HepG2 (cell line): ENCODE measurements around the gene IZUMO4. TPM values are rescaled to one million over a fixed set of nuclear protein-coding genes. Genes with fewer than 3 reads are reported as not detected.

Source experiments
- ARNT ChIP-seq: fragments of 450-650 bp; IDR thresholded peaks from 2 replicates; pipeline ENCODE4 v1.6.1; 2017
- BHLHE40 ChIP-seq: IDR thresholded peaks from 2 replicates; pipeline ENCODE4 v1.6.1; 2011; ENCODE audit warnings: low read length, improper control_type of control experiment
- FLYWCH1 ChIP-seq: sonication (generic); formaldehyde crosslinking; IDR thresholded peaks from 2 replicates; pipeline ENCODE4 v1.8.1; 2023; ENCODE audit warnings: mild to moderate bottlenecking, missing genetic modification reagents
- FOXJ3 ChIP-seq: sonication (generic); formaldehyde crosslinking; IDR thresholded peaks from 2 replicates; pipeline ENCODE4 v1.4.0; 2020; ENCODE audit warnings: missing genetic modification reagents, mild to moderate bottlenecking, borderline replicate concordance
- FOXK2 ChIP-seq: fragments of 450-650 bp; IDR thresholded peaks from 2 replicates; pipeline ENCODE4 v1.6.1; 2016
- KLF11 ChIP-seq: IDR thresholded peaks from 2 replicates; pipeline ENCODE4 v1.6.1; 2016; ENCODE audit warnings: missing compliant biosample characterization
- KMT2A ChIP-seq: sonication (generic); formaldehyde crosslinking; IDR thresholded peaks from 2 replicates; pipeline ENCODE4 v1.4.0; 2020; ENCODE audit warnings: missing genetic modification reagents
- MTF2 ChIP-seq: sonication (generic); formaldehyde crosslinking; IDR thresholded peaks from 2 replicates; pipeline ENCODE4 v1.5.0; 2020; ENCODE audit warnings: missing genetic modification reagents, borderline replicate concordance
- PCBP1 ChIP-seq: fragments of 200-400 bp; formaldehyde crosslinking; IDR thresholded peaks from 2 replicates; pipeline ENCODE4 v1.6.1; 2017; ENCODE audit warnings: mild to moderate bottlenecking, low read depth, low read length, borderline replicate concordance
- POGZ ChIP-seq: sonication (generic); formaldehyde crosslinking; IDR thresholded peaks from 2 replicates; pipeline ENCODE4 v1.4.0; 2020; ENCODE audit warnings: mild to moderate bottlenecking, missing genetic modification reagents
- PPARG ChIP-seq: conservative IDR thresholded peaks from 2 replicates; pipeline ENCODE4 v1.6.1; 2016; ENCODE audit warnings: missing biosample characterization, missing genetic modification reagents
- RAD51 ChIP-seq: fragments of 450-650 bp; IDR thresholded peaks from 2 replicates; pipeline ENCODE4 v1.6.1; 2016; ENCODE audit warnings: borderline replicate concordance
- RXRB ChIP-seq: IDR thresholded peaks from 2 replicates; pipeline ENCODE4 v1.6.1; 2016; ENCODE audit warnings: borderline replicate concordance, missing genetic modification reagents, missing compliant biosample characterization
- SALL1 ChIP-seq: sonication (generic); formaldehyde crosslinking; IDR thresholded peaks from 2 replicates; pipeline ENCODE4 v1.8.0; 2022; ENCODE audit warnings: mild to moderate bottlenecking, missing genetic modification reagents
- SCMH1 ChIP-seq: sonication (generic); formaldehyde crosslinking; IDR thresholded peaks from 2 replicates; pipeline ENCODE4 v1.9.0; 2021; ENCODE audit warnings: missing genetic modification reagents, mild to moderate bottlenecking, borderline replicate concordance
- TEAD3 ChIP-seq: optimal IDR thresholded peaks from 2 replicates; pipeline ENCODE3; 2016; ENCODE audit warnings: borderline replicate concordance
- ZFP62 ChIP-seq: sonication (generic); formaldehyde crosslinking; IDR thresholded peaks from 2 replicates; pipeline ENCODE4 v1.4.0; 2020; ENCODE audit warnings: missing genetic modification reagents
- ZNF543 ChIP-seq: sonication (generic); formaldehyde crosslinking; IDR thresholded peaks from 2 replicates; pipeline ENCODE4 v1.4.0; 2020; ENCODE audit warnings: mild to moderate bottlenecking, missing genetic modification reagents
- ZNF547 ChIP-seq: sonication (generic); formaldehyde crosslinking; IDR thresholded peaks from 2 replicates; pipeline ENCODE4 v1.5.1; 2020; ENCODE audit warnings: mild to moderate bottlenecking, missing genetic modification reagents
- ZNF775 ChIP-seq: sonication (generic); formaldehyde crosslinking; IDR thresholded peaks from 2 replicates; pipeline ENCODE4 v1.4.0; 2020; ENCODE audit warnings: missing genetic modification reagents, mild to moderate bottlenecking, moderate library complexity, borderline replicate concordance
- polyA plus RNA-seq, 8 experiments: library from polyadenylated mRNA; depleted of rRNA in 3 of 8; stranded (reverse) in 7 of 8; unstranded in 1 of 8; fragments of >200 nt; fragmentation: Illumina TruSeq in 4 of 8; extraction: Trizol in 4 of 8; gene quantifications; 2 replicates each; pipeline versions ENCODE4 v1.2.1 to v1.2.3, GENCODE V29; 2011 to 2016; ENCODE audit warnings: low read depth in 4 of 8, missing spikeins in 1 of 8, mixed read lengths in 1 of 8; ENCODE audit not compliant: insufficient read depth in 1 of 8
- total RNA-seq, 5 experiments: library from RNA; depleted of rRNA; stranded (reverse); fragments of >200 nt; fragmentation: Illumina TruSeq; extraction: Trizol; gene quantifications; 2 replicates each; pipeline ENCODE4 v1.2.3, GENCODE V29; 2016; ENCODE audit warnings: low read depth in 1 of 5
- TF ChIP-seq, protein P1 (sequence below): sonication (generic); formaldehyde crosslinking; IDR thresholded peaks from 2 replicates; pipeline ENCODE4 v1.4.0; 2020; ENCODE audit warnings: missing genetic modification reagents, borderline replicate concordance
- TF ChIP-seq, protein P2 (sequence below): IDR thresholded peaks from 2 replicates; pipeline ENCODE4 v1.6.1; 2012; ENCODE audit warnings: low read depth, low read length, improper control_type of control experiment
- TF ChIP-seq, protein P3 (sequence below): sonication (generic); formaldehyde crosslinking; IDR thresholded peaks from 2 replicates; pipeline ENCODE4 v1.5.0; 2020; ENCODE audit warnings: missing genetic modification reagents
- TF ChIP-seq, protein P4 (sequence below): sonication (generic); formaldehyde crosslinking; IDR thresholded peaks from 2 replicates; pipeline ENCODE4 v1.4.0; 2020; ENCODE audit warnings: missing genetic modification reagents

IZUMO4 gene
- total and polyA plus RNA-seq, 2 of the 13 experiments (the other 11 are each of a cell fraction or from before 2014, with no cell fraction given), result 0.77 to 3.9 TPM

DNA sequence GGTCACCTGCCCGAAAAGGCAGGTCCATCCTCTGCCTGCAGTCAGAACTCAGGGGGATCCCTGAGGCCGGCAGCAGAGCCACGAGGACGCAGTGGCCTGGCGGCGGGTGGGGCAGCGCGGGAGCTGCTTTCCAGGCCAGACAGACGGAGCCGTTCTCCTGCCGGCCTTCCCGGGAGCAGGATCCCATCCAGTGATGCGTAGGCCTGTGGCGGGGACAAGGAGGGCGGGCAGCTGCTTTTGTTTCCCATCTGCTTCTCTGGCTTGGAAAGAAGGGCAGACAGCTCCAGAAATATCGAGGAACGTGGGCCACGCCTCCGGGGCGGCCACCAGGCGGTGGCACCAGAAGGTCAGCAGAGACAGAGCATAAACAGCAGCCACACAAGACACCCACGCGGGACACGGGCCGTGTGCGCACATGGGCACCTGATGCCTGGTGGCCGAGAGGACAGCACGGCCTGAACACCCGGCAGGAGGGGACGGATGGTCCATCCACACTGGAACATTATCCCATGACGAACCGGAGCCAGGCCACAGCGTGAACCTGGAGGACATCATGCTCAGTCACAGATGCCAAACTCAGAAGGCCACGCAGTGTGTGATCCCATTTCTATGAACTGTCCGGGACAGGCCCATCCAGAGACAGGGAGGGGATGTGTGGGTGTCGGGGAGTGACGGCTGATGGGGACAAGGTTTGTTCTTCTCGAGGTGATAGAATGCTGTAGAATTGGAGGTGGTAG lies 31.8 kb upstream of the IZUMO4 start (continued):
- TF ChIP-seq POGZ (CRISPR knock-in tag) (no peak), PPARG (CRISPR knock-in tag) (no peak), ZNF543 (CRISPR knock-in tag) (peak; percentile 56; the same call in 1 of the 2 replicates), KLF11 (CRISPR knock-in tag) (no peak), FOXK2 (no peak), SALL1 (CRISPR knock-in tag) (0 out of 2 replicates have a peak, but pooled peaks have one; percentile 65), TEAD3 (CRISPR knock-in tag) (no peak), PCBP1 (no peak), MTF2 (CRISPR knock-in tag) (no peak), ZNF775 (CRISPR knock-in tag) (no peak), RAD51 (no peak), SCMH1 (CRISPR knock-in tag) (no peak), FOXJ3 (CRISPR knock-in tag) (no peak), FLYWCH1 (CRISPR knock-in tag) (no peak), ZNF547 (CRISPR knock-in tag) (peak; percentile 48; the same call in 1 of the 2 replicates), ARNT (no peak), ZFP62 (CRISPR knock-in tag) (no peak), KMT2A (no peak), RXRB (0 out of 2 replicates have a peak, but pooled peaks have one; percentile 28), BHLHE40 (no peak)
- TF ChIP-seq, protein P1, sequence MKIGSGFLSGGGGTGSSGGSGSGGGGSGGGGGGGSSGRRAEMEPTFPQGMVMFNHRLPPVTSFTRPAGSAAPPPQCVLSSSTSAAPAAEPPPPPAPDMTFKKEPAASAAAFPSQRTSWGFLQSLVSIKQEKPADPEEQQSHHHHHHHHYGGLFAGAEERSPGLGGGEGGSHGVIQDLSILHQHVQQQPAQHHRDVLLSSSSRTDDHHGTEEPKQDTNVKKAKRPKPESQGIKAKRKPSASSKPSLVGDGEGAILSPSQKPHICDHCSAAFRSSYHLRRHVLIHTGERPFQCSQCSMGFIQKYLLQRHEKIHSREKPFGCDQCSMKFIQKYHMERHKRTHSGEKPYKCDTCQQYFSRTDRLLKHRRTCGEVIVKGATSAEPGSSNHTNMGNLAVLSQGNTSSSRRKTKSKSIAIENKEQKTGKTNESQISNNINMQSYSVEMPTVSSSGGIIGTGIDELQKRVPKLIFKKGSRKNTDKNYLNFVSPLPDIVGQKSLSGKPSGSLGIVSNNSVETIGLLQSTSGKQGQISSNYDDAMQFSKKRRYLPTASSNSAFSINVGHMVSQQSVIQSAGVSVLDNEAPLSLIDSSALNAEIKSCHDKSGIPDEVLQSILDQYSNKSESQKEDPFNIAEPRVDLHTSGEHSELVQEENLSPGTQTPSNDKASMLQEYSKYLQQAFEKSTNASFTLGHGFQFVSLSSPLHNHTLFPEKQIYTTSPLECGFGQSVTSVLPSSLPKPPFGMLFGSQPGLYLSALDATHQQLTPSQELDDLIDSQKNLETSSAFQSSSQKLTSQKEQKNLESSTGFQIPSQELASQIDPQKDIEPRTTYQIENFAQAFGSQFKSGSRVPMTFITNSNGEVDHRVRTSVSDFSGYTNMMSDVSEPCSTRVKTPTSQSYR, result no peak
- TF ChIP-seq, protein P2, sequence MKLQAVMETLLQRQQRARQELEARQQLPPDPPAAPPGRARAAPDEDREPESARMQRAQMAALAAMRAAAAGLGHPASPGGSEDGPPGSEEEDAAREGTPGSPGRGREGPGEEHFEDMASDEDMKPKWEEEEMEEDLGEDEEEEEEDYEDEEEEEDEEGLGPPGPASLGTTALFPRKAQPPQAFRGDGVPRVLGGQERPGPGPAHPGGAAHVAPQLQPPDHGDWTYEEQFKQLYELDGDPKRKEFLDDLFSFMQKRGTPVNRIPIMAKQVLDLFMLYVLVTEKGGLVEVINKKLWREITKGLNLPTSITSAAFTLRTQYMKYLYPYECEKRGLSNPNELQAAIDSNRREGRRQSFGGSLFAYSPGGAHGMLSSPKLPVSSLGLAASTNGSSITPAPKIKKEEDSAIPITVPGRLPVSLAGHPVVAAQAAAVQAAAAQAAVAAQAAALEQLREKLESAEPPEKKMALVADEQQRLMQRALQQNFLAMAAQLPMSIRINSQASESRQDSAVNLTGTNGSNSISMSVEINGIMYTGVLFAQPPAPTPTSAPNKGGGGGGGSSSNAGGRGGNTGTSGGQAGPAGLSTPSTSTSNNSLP, result no peak
- TF ChIP-seq, protein P3, sequence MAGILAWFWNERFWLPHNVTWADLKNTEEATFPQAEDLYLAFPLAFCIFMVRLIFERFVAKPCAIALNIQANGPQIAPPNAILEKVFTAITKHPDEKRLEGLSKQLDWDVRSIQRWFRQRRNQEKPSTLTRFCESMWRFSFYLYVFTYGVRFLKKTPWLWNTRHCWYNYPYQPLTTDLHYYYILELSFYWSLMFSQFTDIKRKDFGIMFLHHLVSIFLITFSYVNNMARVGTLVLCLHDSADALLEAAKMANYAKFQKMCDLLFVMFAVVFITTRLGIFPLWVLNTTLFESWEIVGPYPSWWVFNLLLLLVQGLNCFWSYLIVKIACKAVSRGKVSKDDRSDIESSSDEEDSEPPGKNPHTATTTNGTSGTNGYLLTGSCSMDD, result no peak
- TF ChIP-seq, protein P4, sequence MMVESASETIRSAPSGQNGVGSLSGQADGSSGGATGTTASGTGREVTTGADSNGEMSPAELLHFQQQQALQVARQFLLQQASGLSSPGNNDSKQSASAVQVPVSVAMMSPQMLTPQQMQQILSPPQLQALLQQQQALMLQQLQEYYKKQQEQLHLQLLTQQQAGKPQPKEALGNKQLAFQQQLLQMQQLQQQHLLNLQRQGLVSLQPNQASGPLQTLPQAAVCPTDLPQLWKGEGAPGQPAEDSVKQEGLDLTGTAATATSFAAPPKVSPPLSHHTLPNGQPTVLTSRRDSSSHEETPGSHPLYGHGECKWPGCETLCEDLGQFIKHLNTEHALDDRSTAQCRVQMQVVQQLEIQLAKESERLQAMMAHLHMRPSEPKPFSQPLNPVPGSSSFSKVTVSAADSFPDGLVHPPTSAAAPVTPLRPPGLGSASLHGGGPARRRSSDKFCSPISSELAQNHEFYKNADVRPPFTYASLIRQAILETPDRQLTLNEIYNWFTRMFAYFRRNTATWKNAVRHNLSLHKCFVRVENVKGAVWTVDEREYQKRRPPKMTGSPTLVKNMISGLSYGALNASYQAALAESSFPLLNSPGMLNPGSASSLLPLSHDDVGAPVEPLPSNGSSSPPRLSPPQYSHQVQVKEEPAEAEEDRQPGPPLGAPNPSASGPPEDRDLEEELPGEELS (CRISPR knock-in tag), result 0 out of 2 replicates have a peak, but pooled peaks have one; percentile 11
